Transverse colon (tissue), 4 donors: Measurements from ENCODE around the gene CEPT1. TPM values are rescaled to one million over a fixed set of nuclear protein-coding genes. Genes with fewer than 3 reads are reported as not detected.

Experiments
- DNase-seq: peaks from one replicate; pipeline ENCODE4 v3.0.0-alpha.2; 2019
- H3K27ac ChIP-seq, 4 donors: fragments of 200-600 bp; sonication (generic); 2 replicates each; pipeline ENCODE4 v1.5.1; 2016 to 2018; ENCODE audit warnings: inconsistent platforms in 4 of 4
- H3K27me3 ChIP-seq: fragments of 200-600 bp; sonication (generic); 2 replicates; pipeline ENCODE4 v1.5.1; 2017; ENCODE audit warnings: inconsistent platforms
- H3K36me3 ChIP-seq, 4 donors: fragments of 200-600 bp; sonication (generic); 2 replicates each; pipeline ENCODE4 v1.5.1; 2017 to 2019; ENCODE audit warnings: inconsistent platforms in 4 of 4
- H3K4me1 ChIP-seq, 4 donors: fragments of 200-600 bp; sonication (generic); 2 replicates each; pipeline ENCODE4 v1.5.1; 2017 to 2020; ENCODE audit warnings: inconsistent platforms in 4 of 4
- H3K4me3 ChIP-seq, 4 donors: fragments of 200-600 bp; sonication (generic); 1 replicate in 1 of 4; 2 replicates in 3 of 4; pipeline versions ENCODE4 v1.5.1 to v1.6.1; 2017 to 2019; ENCODE audit warnings: inconsistent platforms in 4 of 4
- H3K9me3 ChIP-seq, 2 donors: fragments of 200-600 bp; sonication (generic); 2 replicates each; pipeline ENCODE4 v1.5.1; 2017 to 2019; ENCODE audit warnings: inconsistent platforms in 2 of 2
- CTCF ChIP-seq, 5 experiments: fragments of 200-600 bp in 3 of 5; fragments of 450-650 bp in 2 of 5; sonication (generic) in 3 of 5; IDR thresholded peaks; 1 replicate in 2 of 5; 2 replicates in 3 of 5; pipeline ENCODE4 v1.5.1; 2016 to 2017; ENCODE audit warnings: antibody characterized with exemption in 5 of 5, inconsistent platforms in 3 of 5, mild to moderate bottlenecking in 2 of 5, moderate library complexity in 1 of 5
- EP300 ChIP-seq: sonication (generic); formaldehyde crosslinking; IDR thresholded peaks from one replicate; pipeline ENCODE4 v1.6.1; 2017; ENCODE audit warnings: antibody characterized with exemption, low read depth
- POLR2A ChIP-seq: fragments of 450-650 bp; IDR thresholded peaks from one replicate; pipeline ENCODE4 v1.6.1; 2016; ENCODE audit warnings: antibody characterized with exemption, mild to moderate bottlenecking, moderate library complexity
- POLR2AphosphoS5 ChIP-seq, 3 donors: sonication (generic); formaldehyde crosslinking; IDR thresholded peaks; one replicate each; pipeline ENCODE4 v1.6.1; 2016; ENCODE audit warnings: antibody characterized with exemption in 3 of 3
- WGBS, 2 donors: methylation state at CpG; one replicate each; pipeline ENCODE4 v1.1.5; 2018; ENCODE audit warnings: low coverage in 1 of 2; 5-methylcytosine and 5-hydroxymethylcytosine counted together
- in situ Hi-C, 4 donors: fragments of 200-750 bp; cut with MboI; loops; one replicate each; pipeline versions ENCODE4 v1.15.0 to v1.15.1; 2017; ENCODE audit warnings: low sequenced_read_pairs in 3 of 4, low pct_ligation_motif_present in 1 of 4, low pct_unique_long_range_greater_than_20kb in 1 of 4
- intact Hi-C: fragments of 100-400 bp; cut with DNase I; formaldehyde crosslinking; loops from one replicate; pipeline ENCODE4 v1.15.1; 2023; ENCODE audit warnings: low total_unique reads
- total RNA-seq, 4 donors: library from RNA; depleted of rRNA; stranded (reverse); fragments of >200 nt; gene quantifications; one replicate each; pipeline ENCODE4 v1.1.0, GENCODE V29; 2016

CEPT1 gene
- total RNA-seq, 4 donors from 2014 or later: 11.2 to 55.6 (median 26.9) TPM

GRCh38 chr1:111182052-111182451, 42.0 kb downstream of the CEPT1 start:
- Histone ChIP-seq H3K27ac (peak overlapping the region in 2 of 4 donors; percentile 13 to 14), H3K27me3 (no peaks in the 10 kb centered on the region), H3K36me3 (peaks cover 0 to 35% (median 14%) of the 10 kb centered on the region in 4 donors), H3K4me1 (peaks cover 0 to 32% (median 5%) of the 10 kb centered on the region in 4 donors), H3K4me3 (no peak overlapping the region), H3K9me3 (no peaks in the 10 kb centered on the region)
- in situ Hi-C loops (no loop called here), intact Hi-C loops (no loop called here)
- no peak for DNase-seq
- 78% methylated on average over 2 of the region's 2 CpGs for WGBS, 2 donors
- TF ChIP-seq POLR2A (no peak), CTCF (IDR thresholded peaks at IDR 0.05) (no peak), EP300 (no peak), POLR2AphosphoS5 (IDR thresholded peaks at IDR 0.05) (no peak)

- Histone ChIP-seq H3K27me3 (no peaks in the 10 kb centered on the region), H3K27ac (no peak overlapping the region), H3K36me3 (peaks cover 0 to 47% (median 16%) of the 10 kb centered on the region in 4 donors), H3K9me3 (no peaks in the 10 kb centered on the region), H3K4me3 (no peak overlapping the region), H3K4me1 (peaks cover 0 to 32% (median 5%) of the 10 kb centered on the region in 4 donors)
- DNase-seq: no peak
- 77 to 82% methylated on average over 6 of the region's 6 CpGs for WGBS, 2 donors
- in situ Hi-C loops: no loop called here
- TF ChIP-seq POLR2A: peak; percentile 5
- no peak for TF ChIP-seq POLR2AphosphoS5 (IDR thresholded peaks at IDR 0.05)
- no peak for TF ChIP-seq EP300
- TF ChIP-seq CTCF (IDR thresholded peaks at IDR 0.05): no peak
- intact Hi-C loops: no loop called here
Observed at GRCh38 chr1:111183308-111184069, 43.5 kb downstream of the CEPT1 start.

GRCh38 chr1:111184663-111185062, 44.6 kb downstream of the CEPT1 start:
- Histone ChIP-seq H3K9me3 (no peaks in the 10 kb centered on the region), H3K4me3 (no peak overlapping the region), H3K36me3 (peaks cover 0 to 54% (median 21%) of the 10 kb centered on the region in 4 donors), H3K4me1 (peaks cover 0 to 32% (median 5%) of the 10 kb centered on the region in 4 donors), H3K27me3 (no peaks in the 10 kb centered on the region), H3K27ac (no peak overlapping the region)
- intact Hi-C loops: no loop called here
- TF ChIP-seq POLR2AphosphoS5 (IDR thresholded peaks at IDR 0.05) (no peak), CTCF (IDR thresholded peaks at IDR 0.05) (no peak), POLR2A (no peak), EP300 (no peak)
- in situ Hi-C loops: no loop called here
- DNase-seq: no peak

- 55% methylated on average over 2 of the region's 2 CpGs; no CpG with 5 or more reads in 1 of the 2 donors for WGBS, 2 donors
- TF ChIP-seq EP300 (no peak), POLR2A (no peak), CTCF (IDR thresholded peaks at IDR 0.05) (no peak), POLR2AphosphoS5 (IDR thresholded peaks at IDR 0.05) (no peak)
- Histone ChIP-seq H3K27me3 (no peaks in the 10 kb centered on the region), H3K9me3 (no peaks in the 10 kb centered on the region), H3K27ac (peak overlapping the region; percentile 23 to 73 (median 70)), H3K4me3 (no peak overlapping the region), H3K4me1 (peaks cover 9 to 56% (median 33%) of the 10 kb centered on the region in 4 donors), H3K36me3 (peaks cover 0 to 32% (median 13%) of the 10 kb centered on the region in 4 donors)
- in situ Hi-C loops: no loop called here
- no peak for DNase-seq
- intact Hi-C loops: no loop called here
Observed at GRCh38 chr1:111190931-111191451, 51.0 kb downstream of the CEPT1 start.
